GM12878 (cell line): Measurements from ENCODE around the gene PNMA5. TPM values are rescaled to one million over a fixed set of nuclear protein-coding genes. Genes with fewer than 3 reads are reported as not detected.

Source experiments
- ATAC-seq: fragments of 200-7000 bp; cut with Tn5 transposase; 3 replicates; pipeline ENCODE4 v1.9.1; 2020; ENCODE audit warnings: mild to moderate bottlenecking, moderate library complexity
- BruUV-seq: library from RNA; stranded (reverse); fragments of 400-500 nt; replicated peaks from 2 replicates; lab custom pipeline; 2021; lab: Mats Ljungman, UMichigan
- CTCF ChIA-PET: fragments of 300-600 bp; sonication (Branson Sonifier 250); formaldehyde crosslinking; extraction: SDS; loops from one replicate; lab custom pipeline; 2021; ENCODE audit warnings: inconsistent platforms; lab: Yijun Ruan, JAX
- POLR2A ChIA-PET: fragments of 350-600 bp; formaldehyde crosslinking; extraction: SDS; loops from one replicate; lab custom pipeline; 2021; ENCODE audit warnings: inconsistent platforms; lab: Charles Lee
- RAD21 ChIA-PET: fragments of 300-600 bp; sonication (Branson Sonifier 250); formaldehyde crosslinking; loops from one replicate; lab custom pipeline; 2023; ENCODE audit warnings: antibody characterized with exemption; ENCODE audit not compliant: unreplicated experiment; lab: Charles Lee
- SMC1A ChIA-PET: fragments of 300-600 bp; sonication (Branson Sonifier 250); formaldehyde crosslinking; loops from one replicate; lab custom pipeline; 2023; ENCODE audit not compliant: unreplicated experiment, uncharacterized antibody; lab: Charles Lee
- DNase-seq: peaks from one replicate; pipeline ENCODE4 v3.0.0-alpha.2; 2011; ENCODE audit warnings: low read depth, low spot score
- FAIRE-seq: peaks from 3 replicates; lab custom pipeline; 2011; peaks lifted over from hg19 to GRCh38; lab: Jason Lieb, UNC
- H2AFZ ChIP-seq: 2 replicates; pipeline ENCODE4 v1.6.0; 2011; ENCODE audit warnings: low read depth, low read length, control low read depth; ENCODE audit not compliant: control insufficient read depth
- H3K27ac ChIP-seq: 2 replicates; pipeline ENCODE4 v1.5.1; 2011; ENCODE audit warnings: control low read depth; ENCODE audit not compliant: control insufficient read depth, insufficient read depth
- H3K27me3 ChIP-seq, 2 experiments: replicated peaks in 1 of 2; 2 replicates each; pipeline versions ENCODE4 v1.6.0 to v1.6.1; 2011; ENCODE audit warnings: low read length in 1 of 2; ENCODE audit not compliant: control insufficient read depth in 2 of 2, insufficient read depth in 2 of 2
- H3K36me3 ChIP-seq, 2 experiments: 2 replicates each; pipeline ENCODE4 v1.5.1; 2011; ENCODE audit warnings: low read length in 1 of 2; ENCODE audit not compliant: control insufficient read depth in 2 of 2, insufficient read depth in 2 of 2
- H3K4me1 ChIP-seq: 2 replicates; pipeline ENCODE4 v1.6.1; 2011; ENCODE audit warnings: mild to moderate bottlenecking, low read length, moderate library complexity, mixed read lengths; ENCODE audit not compliant: control insufficient read depth, insufficient read depth
- H3K4me2 ChIP-seq: 2 replicates; pipeline ENCODE4 v1.6.0; 2011; ENCODE audit warnings: control low read depth; ENCODE audit not compliant: control insufficient read depth, insufficient read depth
- H3K4me3 ChIP-seq: fragments of 200-600 bp; sonication (generic); 2 replicates; pipeline ENCODE4 v1.5.1; 2016
- H3K79me2 ChIP-seq: 2 replicates; pipeline ENCODE4 v1.6.0; 2011; ENCODE audit warnings: low read length; ENCODE audit not compliant: control insufficient read depth, insufficient read depth
- H3K9ac ChIP-seq: 2 replicates; pipeline ENCODE4 v1.8.0; 2011; ENCODE audit warnings: low read length, control low read depth, mixed read lengths; ENCODE audit not compliant: control insufficient read depth, insufficient read depth
- H3K9me3 ChIP-seq: replicated peaks from 3 replicates; pipeline ENCODE4 v1.5.1; 2011; ENCODE audit warnings: mild to moderate bottlenecking, low read length; ENCODE audit not compliant: control insufficient read depth, insufficient read depth
- H4K20me1 ChIP-seq: 2 replicates; pipeline ENCODE4 v1.6.0; 2011; ENCODE audit not compliant: control insufficient read depth, insufficient read depth
- BMI1 ChIP-seq: fragments of 450-650 bp; IDR thresholded peaks from 2 replicates; pipeline ENCODE4 v1.6.1; 2016; ENCODE audit warnings: mild to moderate bottlenecking, moderate library complexity, borderline replicate concordance
- MEF2A ChIP-seq: IDR thresholded peaks from 2 replicates; pipeline ENCODE4 v1.6.1; 2011; ENCODE audit warnings: low read depth, mild to moderate bottlenecking, low read length, moderate library complexity; ENCODE audit not compliant: insufficient read depth
- NR2F1 ChIP-seq: fragments of 450-650 bp; conservative IDR thresholded peaks from 2 replicates; pipeline ENCODE4 v1.6.1; 2017; ENCODE audit warnings: mild to moderate bottlenecking
- POLR2AphosphoS5 ChIP-seq: IDR thresholded peaks from 2 replicates; pipeline ENCODE4 v1.6.1; 2011; ENCODE audit warnings: mild to moderate bottlenecking, low read length, inconsistent platforms
- SMARCA5 ChIP-seq: fragments of 450-650 bp; IDR thresholded peaks from 2 replicates; pipeline ENCODE4 v1.6.1; 2017; ENCODE audit warnings: mild to moderate bottlenecking
- WGBS: methylation state at CpG from one replicate; pipeline ENCODE4 v1.1.6; 2016; ENCODE audit warnings: low lambda C conversion rate; ENCODE audit not compliant: insufficient replicate concordance, insufficient coverage; ENCODE audit errors: missing lambda C conversion rate; 5-methylcytosine and 5-hydroxymethylcytosine counted together
- in situ Hi-C: fragments of 300-500 bp; cut with MboI; formaldehyde crosslinking; loops from 9 replicates; pipeline ENCODE4 v1.14.3; 2018; ENCODE audit warnings: mixed read lengths
- intact Hi-C: fragments of 100-400 bp; cut with micrococcal nuclease; formaldehyde crosslinking; loops from one replicate; pipeline ENCODE4 v1.14.2; 2022; ENCODE audit not compliant: unreplicated experiment
- polyA plus RNA-seq, 11 experiments: library from polyadenylated mRNA; depleted of rRNA in 4 of 11; unstranded in 6 of 11; stranded (reverse) in 5 of 11; fragments of >200 nt; fragmentation: Nextera tagmentation in 4 of 11; fragmentation: Illumina TruSeq in 1 of 11; extraction: Ambion mirVana in 4 of 11; extraction: Trizol in 1 of 11; gene quantifications; 1 replicate in 1 of 11; 2 replicates in 10 of 11; pipeline versions ENCODE4 v1.2.1 to v1.2.3, GENCODE V29; 2011 to 2016; ENCODE audit warnings: inconsistent platforms in 2 of 11, missing spikeins in 2 of 11, low read depth in 1 of 11
- total RNA-seq, 4 experiments: library from RNA; depleted of rRNA in 3 of 4; stranded (reverse); fragments of >200 nt in 3 of 4; fragmentation: Illumina TruSeq in 1 of 4; extraction: Trizol in 1 of 4; gene quantifications; 2 replicates each; pipeline versions ENCODE4 v1.2.1 to v1.2.3, GENCODE V29; 2013 to 2021
- TF ChIP-seq, protein P1 (sequence below), 3 experiments: IDR thresholded peaks in 2 of 3; conservative IDR thresholded peaks in 1 of 3; 2 replicates each; pipeline ENCODE4 v1.5.1; 2011; ENCODE audit warnings: low read depth in 3 of 3, low read length in 3 of 3, mild to moderate bottlenecking in 3 of 3, control low read depth in 2 of 3, moderate library complexity in 2 of 3, inconsistent platforms in 1 of 3, mixed read lengths in 1 of 3; ENCODE audit not compliant: control insufficient read depth in 2 of 3, insufficient read depth in 1 of 3; ENCODE audit errors: extremely low read depth in 1 of 3

PNMA5 gene
- total and polyA plus RNA-seq, 10 of the 15 experiments (the other 5 are each of a cell fraction or from before 2014, with no cell fraction given), result 0.03 TPM; not detected in 9

DNA sequence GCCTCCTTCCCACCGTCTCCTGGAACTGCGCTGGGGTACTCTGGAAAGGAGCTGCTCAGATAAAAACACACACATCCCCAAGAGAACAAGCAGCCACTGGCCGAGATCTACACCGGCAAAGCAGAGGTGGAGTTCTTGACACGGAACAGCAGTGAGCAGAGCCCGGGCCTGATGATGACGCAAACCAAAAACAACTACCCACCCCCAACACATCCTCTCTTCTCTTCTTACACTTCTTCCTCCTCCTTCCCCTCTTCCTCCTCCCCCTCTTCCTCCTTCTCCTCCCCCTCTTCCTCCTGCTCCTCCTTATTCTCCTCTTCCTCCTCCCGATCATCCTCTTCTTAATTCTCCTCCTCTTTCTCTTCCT lies 4.6 kb downstream of the PNMA5 start:
- in situ Hi-C loops, result no loop called here
- ChIA-PET SMC1A (no interaction called here), POLR2A (no interaction called here), RAD21 (no interaction called here), CTCF (no interaction called here)
- DNase-seq (no peak), FAIRE-seq (peak; percentile 31), ATAC-seq (peak; percentile 38; the same call in 2 of the 3 replicates)
- BruUV-seq, result no TSS peak
- WGBS, result 20% methylated on average over 8 of the region's 8 CpGs
- intact Hi-C loops, result no loop called here
- TF ChIP-seq SMARCA5, result no peak
- TF ChIP-seq BMI1, result no peak
- TF ChIP-seq, protein P1, sequence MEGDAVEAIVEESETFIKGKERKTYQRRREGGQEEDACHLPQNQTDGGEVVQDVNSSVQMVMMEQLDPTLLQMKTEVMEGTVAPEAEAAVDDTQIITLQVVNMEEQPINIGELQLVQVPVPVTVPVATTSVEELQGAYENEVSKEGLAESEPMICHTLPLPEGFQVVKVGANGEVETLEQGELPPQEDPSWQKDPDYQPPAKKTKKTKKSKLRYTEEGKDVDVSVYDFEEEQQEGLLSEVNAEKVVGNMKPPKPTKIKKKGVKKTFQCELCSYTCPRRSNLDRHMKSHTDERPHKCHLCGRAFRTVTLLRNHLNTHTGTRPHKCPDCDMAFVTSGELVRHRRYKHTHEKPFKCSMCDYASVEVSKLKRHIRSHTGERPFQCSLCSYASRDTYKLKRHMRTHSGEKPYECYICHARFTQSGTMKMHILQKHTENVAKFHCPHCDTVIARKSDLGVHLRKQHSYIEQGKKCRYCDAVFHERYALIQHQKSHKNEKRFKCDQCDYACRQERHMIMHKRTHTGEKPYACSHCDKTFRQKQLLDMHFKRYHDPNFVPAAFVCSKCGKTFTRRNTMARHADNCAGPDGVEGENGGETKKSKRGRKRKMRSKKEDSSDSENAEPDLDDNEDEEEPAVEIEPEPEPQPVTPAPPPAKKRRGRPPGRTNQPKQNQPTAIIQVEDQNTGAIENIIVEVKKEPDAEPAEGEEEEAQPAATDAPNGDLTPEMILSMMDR (IDR thresholded peaks at IDR 0.05 in 2 of 3, conservative IDR thresholded peaks at IDR 0.05 in 1 of 3; ENCODE audit: control insufficient read depth in 2 of 3, extremely low read depth in 1 of 3, insufficient read depth in 1 of 3, low read depth in 3 of 3, low read length in 3 of 3), result no peak
- TF ChIP-seq NR2F1, result no peak
- TF ChIP-seq POLR2AphosphoS5, result no peak
- TF ChIP-seq MEF2A, result no peak
- Histone ChIP-seq H3K27ac (no peak overlapping the region; the same call in 1 of the 2 replicates), H2AFZ (peak overlapping the region; percentile 60), H3K79me2 (no peaks in the 10 kb centered on the region), H3K4me2 (peak overlapping the region; percentile 22; the same call in 1 of the 2 replicates), H3K9ac (no peak overlapping the region), H3K4me1 (peaks cover 10% of the 10 kb centered on the region), H4K20me1 (no peaks in the 10 kb centered on the region), H3K36me3 (no peaks in the 10 kb centered on the region), H3K27me3 (no peaks in the 10 kb centered on the region), H3K4me3 (no peak overlapping the region), H3K9me3 (no peaks in the 10 kb centered on the region; the same call in 2 of the 3 replicates)
